DMS53 (cell line): ENCODE measurements around the gene HSD11B1L.

Experiments
- DNase-seq: peaks from one replicate; lab custom pipeline; 2025; lab: John Stamatoyannopoulos, UW

HSD11B1L gene

GRCh38 chr19:5667751-5668271 is 13.0 kb upstream of the HSD11B1L start:
- no peak for DNase-seq

GRCh38 chr19:5669212-5669611 is 11.6 kb upstream of the HSD11B1L start:
- DNase-seq: no peak

DNA sequence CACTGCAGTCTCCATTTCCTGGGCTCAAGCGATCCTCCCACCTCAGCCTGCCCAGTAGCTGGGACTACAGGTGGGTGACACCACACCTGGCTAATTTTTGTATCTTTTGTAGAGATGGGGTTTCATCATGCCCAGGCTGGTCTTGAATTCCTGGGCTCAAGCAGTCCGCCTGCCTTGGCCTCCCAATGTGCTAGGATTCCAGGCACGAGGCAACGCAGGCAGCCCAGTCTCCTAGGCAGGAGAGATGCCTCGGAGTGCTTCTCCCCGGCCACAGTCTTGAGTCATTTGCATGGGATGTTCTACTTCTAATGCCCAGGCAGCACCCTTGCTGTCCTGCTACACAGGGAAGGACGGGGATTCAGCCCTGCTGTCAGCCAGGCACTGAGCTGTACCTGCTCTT is 9.2 kb upstream of the HSD11B1L start:
- no peak for DNase-seq

DNA sequence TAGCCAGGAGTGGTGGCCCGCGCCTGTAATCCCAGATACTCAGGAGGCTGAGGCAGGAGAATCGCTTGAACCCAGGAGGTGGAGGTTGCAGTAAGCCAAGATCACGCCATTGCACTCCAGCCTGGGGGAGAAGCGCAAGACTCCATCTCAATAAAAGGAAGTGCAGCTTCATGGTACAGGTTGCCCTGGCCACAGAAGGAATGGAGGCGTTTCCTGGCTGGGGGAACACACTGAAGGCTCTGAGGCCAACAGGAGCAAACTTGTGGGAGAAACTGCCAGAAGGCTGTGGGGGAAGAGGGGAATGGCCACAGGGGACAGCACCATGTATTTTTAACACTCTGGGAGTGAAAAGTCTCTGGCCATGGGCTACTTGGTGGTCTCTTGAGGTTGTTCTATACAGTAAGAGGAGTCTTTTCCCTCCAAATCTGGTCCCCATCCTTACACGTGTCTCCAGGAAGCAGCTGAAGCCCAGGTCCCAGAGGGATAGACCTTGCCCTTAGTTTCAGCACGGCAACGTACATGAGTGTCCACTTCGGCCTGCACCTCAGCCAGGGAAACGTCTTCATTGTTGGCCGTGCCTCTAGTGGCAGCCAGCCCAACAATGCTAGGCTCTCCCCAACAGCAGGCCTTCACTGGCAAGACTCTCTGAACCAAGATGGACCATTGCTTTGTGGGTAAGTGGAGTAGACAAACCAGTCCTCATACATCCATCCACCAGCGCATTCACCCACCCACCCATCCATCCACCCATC is 7.9 kb upstream of the HSD11B1L start:
- no peak for DNase-seq

DNA sequence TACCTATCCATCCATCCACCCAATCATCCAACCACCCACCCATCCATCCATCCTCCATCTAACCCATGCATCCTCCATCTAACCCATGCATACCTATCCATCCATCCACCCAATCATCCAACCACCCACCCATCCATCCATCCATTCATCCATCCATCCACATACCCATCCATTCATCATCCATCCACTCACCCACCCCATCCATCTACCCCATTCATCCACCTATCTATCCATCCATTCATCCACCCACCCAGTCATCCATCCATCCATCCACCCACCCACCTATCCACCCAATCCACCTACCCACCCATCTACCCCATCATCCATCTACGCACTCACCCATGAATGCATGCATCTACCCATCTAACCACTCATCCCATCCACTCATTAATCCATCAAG is 7.1 kb upstream of the HSD11B1L start:
- no peak for DNase-seq

- no peak for DNase-seq
Observed at GRCh38 chr19:5674714-5675113, 6.1 kb upstream of the HSD11B1L start.

DNA sequence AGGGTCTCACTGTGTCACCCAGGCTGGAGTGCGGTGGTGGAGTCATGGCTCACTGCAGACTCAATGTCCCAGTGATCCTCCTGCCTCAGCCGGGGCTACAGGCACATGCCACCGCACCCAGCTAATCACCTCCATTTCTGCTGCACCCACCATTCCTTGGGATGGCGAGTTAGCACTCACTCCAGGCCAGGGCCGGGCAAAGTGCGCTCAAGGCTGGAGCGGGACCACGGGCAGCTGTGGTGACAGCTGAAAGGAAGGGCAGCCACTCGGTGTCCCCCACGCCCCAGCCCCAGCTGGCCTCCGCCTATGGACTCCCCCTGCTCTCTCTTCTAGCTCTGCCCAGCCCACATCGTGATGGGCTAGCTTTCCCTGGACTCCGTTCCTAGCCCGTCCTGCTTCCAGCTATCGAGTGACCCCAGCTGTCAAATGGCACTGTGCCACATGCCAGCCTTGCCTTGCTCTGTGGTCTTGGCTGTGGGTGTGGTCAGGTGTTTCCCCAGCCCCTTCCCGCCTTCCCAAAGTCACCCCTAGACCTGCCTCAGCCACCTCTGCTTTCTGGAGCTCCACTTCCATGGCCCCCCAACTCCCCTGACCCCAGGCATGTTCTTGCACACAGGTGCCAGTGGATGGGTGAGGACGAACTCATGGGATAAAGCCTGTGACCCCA is 4.6 kb upstream of the HSD11B1L start:
- no peak for DNase-seq

DNA sequence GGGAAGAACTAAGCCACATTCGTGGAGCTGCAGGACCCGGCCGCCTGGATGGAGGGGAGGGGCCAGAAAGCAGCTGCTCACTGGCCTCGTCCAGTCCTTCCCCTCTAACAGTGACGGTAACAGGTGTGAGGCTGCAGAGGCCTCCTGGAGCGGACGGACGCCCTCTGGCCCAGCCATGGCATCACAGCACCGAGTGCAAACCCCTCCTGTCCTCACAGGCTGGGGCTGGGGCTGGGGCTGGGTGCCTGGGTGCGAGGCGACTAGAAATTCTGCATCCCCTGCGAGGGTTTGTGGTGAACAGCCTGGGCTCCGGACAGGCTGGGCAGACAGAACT is 4.1 kb upstream of the HSD11B1L start:
- peak; percentile 40 for DNase-seq

DNA sequence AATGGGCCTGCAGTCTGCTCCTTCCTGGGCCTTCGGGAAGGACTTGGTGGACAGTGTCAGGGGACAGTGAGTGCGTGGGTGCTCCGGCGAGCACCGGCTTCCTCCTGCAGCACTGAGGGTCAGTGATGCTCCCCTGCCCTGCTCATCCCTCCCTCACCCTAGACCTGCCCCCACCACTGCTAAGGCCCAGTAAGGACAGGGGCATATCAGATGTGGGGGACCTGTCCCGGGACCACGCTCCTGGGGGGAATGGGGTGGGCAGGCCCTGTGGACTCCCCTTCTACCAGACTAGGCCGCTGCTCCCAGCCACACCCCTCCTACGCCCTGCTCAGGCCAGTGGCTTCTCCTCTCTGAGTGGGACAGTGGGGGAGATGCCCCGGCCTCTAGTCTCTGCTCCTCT is 3.7 kb upstream of the HSD11B1L start:
- DNase-seq: no peak

- DNase-seq: no peak
Observed at GRCh38 chr19:5677580-5677979, 3.2 kb upstream of the HSD11B1L start.

GRCh38 chr19:5678071-5678718 is 2.6 kb upstream of the HSD11B1L start:
- DNase-seq: no peak

- DNase-seq: no peak
Observed at GRCh38 chr19:5679289-5680083, 1.3 kb upstream of the HSD11B1L start.

GRCh38 chr19:5680084-5680436 is 767 bp upstream of the HSD11B1L start:
- peak; percentile 50 for DNase-seq

- no peak for DNase-seq
Observed at GRCh38 chr19:5681391-5682106, 722 bp downstream of the HSD11B1L start.

- DNase-seq: no peak
Observed at GRCh38 chr19:5682107-5682482, 1.3 kb downstream of the HSD11B1L start.

GRCh38 chr19:5683177-5683886 is 2.5 kb downstream of the HSD11B1L start:
- no peak for DNase-seq

DNA sequence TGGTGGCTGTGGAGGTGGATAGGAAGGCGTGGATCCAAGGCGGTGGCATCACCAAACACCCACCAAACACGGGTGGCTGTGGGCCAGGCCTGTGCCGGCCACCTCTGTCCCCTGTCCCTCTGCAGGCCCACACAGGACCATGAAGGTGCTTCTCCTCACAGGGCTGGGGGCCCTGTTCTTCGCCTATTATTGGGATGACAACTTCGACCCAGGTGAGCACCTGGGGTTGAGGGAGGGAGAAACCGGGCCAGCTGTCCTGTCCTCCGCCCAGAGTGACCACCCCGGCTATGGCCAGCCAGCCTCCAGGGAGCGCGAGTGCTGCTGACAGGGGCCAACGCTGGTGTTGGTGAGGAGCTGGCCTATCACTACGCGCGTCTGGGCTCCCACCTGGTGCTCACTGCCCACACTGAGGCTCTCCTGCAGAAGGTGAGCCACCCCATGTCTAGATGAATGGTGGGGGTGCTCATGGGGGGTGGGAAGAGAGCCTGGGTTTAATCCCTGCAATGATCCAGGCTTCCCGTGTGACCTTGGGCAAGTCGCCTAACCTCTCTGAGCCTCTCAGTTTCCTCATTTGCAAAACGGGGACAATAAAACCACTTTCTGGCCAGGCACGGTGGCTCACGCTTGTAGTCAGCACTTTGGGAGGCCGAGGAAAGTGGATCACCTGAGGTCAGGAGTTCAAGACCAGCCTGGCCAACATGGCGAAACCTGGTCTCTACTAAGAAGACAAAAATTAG is 4.0 kb downstream of the HSD11B1L start:
- no peak for DNase-seq

DNA sequence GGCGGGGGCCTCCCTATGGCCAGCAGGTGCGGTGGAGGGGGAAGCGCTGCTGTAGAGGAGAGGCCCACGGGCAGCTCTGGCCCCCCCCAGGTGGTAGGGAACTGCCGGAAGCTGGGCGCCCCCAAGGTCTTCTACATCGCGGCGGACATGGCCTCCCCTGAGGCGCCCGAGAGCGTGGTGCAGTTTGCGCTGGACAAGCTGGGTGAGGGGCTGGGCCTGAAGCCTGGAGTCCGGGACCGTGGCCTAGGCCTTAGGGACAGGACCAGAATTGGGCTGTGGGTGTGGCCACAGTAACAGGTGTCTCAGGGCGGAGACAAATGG is 5.5 kb downstream of the HSD11B1L start:
- DNase-seq: no peak

DNA sequence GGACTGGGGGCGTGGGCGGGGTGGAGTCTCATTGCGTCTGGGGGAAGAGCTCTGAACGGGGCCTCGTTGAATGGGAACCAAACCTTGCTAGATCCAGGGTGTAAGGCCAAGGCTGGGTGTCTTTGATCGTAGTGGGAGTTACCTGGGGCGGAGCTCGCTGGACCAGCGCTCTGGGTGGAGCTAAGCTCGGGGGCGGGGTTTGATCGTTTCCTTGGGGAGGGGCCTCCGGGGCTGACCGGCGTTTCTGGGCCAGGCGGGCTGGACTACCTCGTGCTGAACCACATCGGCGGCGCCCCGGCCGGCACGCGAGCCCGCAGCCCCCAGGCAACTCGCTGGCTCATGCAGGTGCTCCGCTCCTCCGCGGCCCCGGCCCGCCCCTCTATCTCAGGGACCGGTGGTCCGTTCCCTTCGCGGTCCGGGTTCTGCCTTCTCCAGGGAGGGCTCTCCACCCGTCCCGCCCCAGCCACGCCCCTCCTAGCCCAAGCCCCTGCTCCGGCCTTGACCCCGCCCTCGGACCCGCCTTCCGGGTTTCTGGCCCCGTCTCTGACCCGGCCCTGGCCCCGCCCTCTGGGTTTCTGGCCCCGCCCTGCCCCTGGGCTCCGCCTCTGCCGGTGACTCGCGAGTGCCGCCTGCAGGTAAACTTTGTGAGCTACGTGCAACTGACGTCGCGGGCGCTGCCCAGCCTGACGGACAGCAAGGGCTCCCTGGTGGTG is 6.0 kb downstream of the HSD11B1L start:
- DNase-seq: peak; percentile 93
